T-cell (primary cell): ENCODE data around the gene TMPRSS9. TPM values are rescaled to one million over a fixed set of nuclear protein-coding genes. Genes with fewer than 3 reads are reported as not detected.

Experiments
- ATAC-seq, 4 experiments: fragments of 200-7000 bp in 3 of 4; fragments of 150-1000 bp in 1 of 4; cut with Tn5 transposase; replicated peaks in 1 of 4; 1 replicate in 3 of 4; 2 replicates in 1 of 4; pipeline ENCODE4 v1.10.0; 2021; ENCODE audit warnings: moderate library complexity in 3 of 4, mild to moderate bottlenecking in 2 of 4, moderate number of reproducible peaks in 1 of 4
- CTCF ChIA-PET, 2 donors: fragments of 300-600 bp; sonication (Branson Sonifier 250); formaldehyde crosslinking; loops; one replicate each; lab custom pipeline; 2022; ENCODE audit warnings: antibody characterized with exemption in 2 of 2; lab: Charles Lee
- POLR2A ChIA-PET, 2 donors: fragments of 300-600 bp; sonication (Branson Sonifier 250); formaldehyde crosslinking; loops; one replicate each; lab custom pipeline; 2022; ENCODE audit warnings: antibody characterized with exemption in 2 of 2; lab: Charles Lee
- DNase-seq, 35 experiments: peaks; one replicate each; pipeline versions ENCODE4 v3.0.0 to v3.0.0-alpha.2; 2013 to 2023
- H3K27ac ChIP-seq: one replicate; pipeline ENCODE4 v1.5.1; 2013; ENCODE audit warnings: low read length
- H3K27me3 ChIP-seq, 2 experiments: replicated peaks in 1 of 2; 1 replicate in 1 of 2; 2 replicates in 1 of 2; pipeline versions ENCODE4 v1.6.1 to v1.7.0; 2013; ENCODE audit warnings: low read length in 1 of 2, mixed read lengths in 1 of 2; ENCODE audit not compliant: control insufficient read depth in 2 of 2, insufficient read depth in 2 of 2; ENCODE audit errors: extremely low read depth in 1 of 2
- H3K36me3 ChIP-seq, 2 donors: 1 replicate in 1 of 2; 2 replicates in 1 of 2; pipeline versions ENCODE4 v1.6.1 to v1.7.0; 2013; ENCODE audit warnings: low read length in 1 of 2; ENCODE audit not compliant: control insufficient read depth in 2 of 2, insufficient read depth in 1 of 2; ENCODE audit errors: extremely low read depth in 1 of 2
- H3K4me1 ChIP-seq, 2 experiments: 1 replicate in 1 of 2; 2 replicates in 1 of 2; pipeline versions ENCODE4 v1.6.1 to v1.7.0; 2013; ENCODE audit warnings: low read length in 2 of 2, mixed read lengths in 1 of 2; ENCODE audit not compliant: insufficient read depth in 2 of 2, control insufficient read depth in 1 of 2; ENCODE audit errors: extremely low read depth in 1 of 2
- H3K4me3 ChIP-seq, 2 donors: 1 replicate in 1 of 2; 2 replicates in 1 of 2; pipeline versions ENCODE4 v1.5.1 to v1.7.0; 2013; ENCODE audit warnings: mild to moderate bottlenecking in 2 of 2, low read length in 1 of 2, moderate library complexity in 1 of 2; ENCODE audit not compliant: control insufficient read depth in 1 of 2; ENCODE audit errors: extremely low read depth in 1 of 2
- H3K9me3 ChIP-seq: 2 replicates; pipeline ENCODE4 v1.7.0; 2013
- H3K27ac Mint-ChIP-seq, 2 donors: one replicate each; pipeline ENCODE4 v1.8.0; 2020 to 2021; ENCODE audit warnings: mild to moderate bottlenecking in 2 of 2, mixed read lengths in 2 of 2
- H3K27me3 Mint-ChIP-seq, 2 donors: one replicate each; pipeline ENCODE4 v1.8.0; 2021 to 2022; ENCODE audit warnings: mixed read lengths in 2 of 2
- H3K36me3 Mint-ChIP-seq: one replicate; pipeline ENCODE4 v1.8.0; 2021; ENCODE audit warnings: mixed read lengths
- H3K4me1 Mint-ChIP-seq, 3 donors: one replicate each; pipeline ENCODE4 v1.8.0; 2020 to 2022; ENCODE audit warnings: mixed read lengths in 3 of 3, mild to moderate bottlenecking in 1 of 3
- H3K4me3 Mint-ChIP-seq, 3 donors: one replicate each; pipeline ENCODE4 v1.8.0; 2020 to 2022; ENCODE audit warnings: mild to moderate bottlenecking in 3 of 3, mixed read lengths in 3 of 3, moderate library complexity in 3 of 3
- H3K9me3 Mint-ChIP-seq, 3 donors: one replicate each; pipeline ENCODE4 v1.8.0; 2020 to 2022; ENCODE audit warnings: mixed read lengths in 3 of 3
- WGBS: methylation state at CpG from one replicate; pipeline ENCODE4 v1.1.5; 2013; ENCODE audit warnings: missing lambda C conversion rate; ENCODE audit not compliant: insufficient coverage; 5-methylcytosine and 5-hydroxymethylcytosine counted together
- total RNA-seq, 35 experiments: library from RNA in 6 of 35; stranded (reverse) in 6 of 35; fragments of 120-200 nt in 1 of 35; gene quantifications; one replicate each; pipeline versions ENCODE4 v1.2.1 to v1.2.4 and lab custom pipeline; 2013 to 2026

Gene TMPRSS9
- total RNA-seq, 5 donors from 2014 or later (not counting 1 experiment from before 2014, with no cell fraction given): not detected

GRCh38 chr19:2426611-2427428, 66.8 kb downstream of the TMPRSS9 start:
- ATAC-seq: peak in 3 of 4 experiments; percentile 1 to 8 (median 6)
- WGBS: 3% methylated on average over 64 of the region's 66 CpGs

DNA sequence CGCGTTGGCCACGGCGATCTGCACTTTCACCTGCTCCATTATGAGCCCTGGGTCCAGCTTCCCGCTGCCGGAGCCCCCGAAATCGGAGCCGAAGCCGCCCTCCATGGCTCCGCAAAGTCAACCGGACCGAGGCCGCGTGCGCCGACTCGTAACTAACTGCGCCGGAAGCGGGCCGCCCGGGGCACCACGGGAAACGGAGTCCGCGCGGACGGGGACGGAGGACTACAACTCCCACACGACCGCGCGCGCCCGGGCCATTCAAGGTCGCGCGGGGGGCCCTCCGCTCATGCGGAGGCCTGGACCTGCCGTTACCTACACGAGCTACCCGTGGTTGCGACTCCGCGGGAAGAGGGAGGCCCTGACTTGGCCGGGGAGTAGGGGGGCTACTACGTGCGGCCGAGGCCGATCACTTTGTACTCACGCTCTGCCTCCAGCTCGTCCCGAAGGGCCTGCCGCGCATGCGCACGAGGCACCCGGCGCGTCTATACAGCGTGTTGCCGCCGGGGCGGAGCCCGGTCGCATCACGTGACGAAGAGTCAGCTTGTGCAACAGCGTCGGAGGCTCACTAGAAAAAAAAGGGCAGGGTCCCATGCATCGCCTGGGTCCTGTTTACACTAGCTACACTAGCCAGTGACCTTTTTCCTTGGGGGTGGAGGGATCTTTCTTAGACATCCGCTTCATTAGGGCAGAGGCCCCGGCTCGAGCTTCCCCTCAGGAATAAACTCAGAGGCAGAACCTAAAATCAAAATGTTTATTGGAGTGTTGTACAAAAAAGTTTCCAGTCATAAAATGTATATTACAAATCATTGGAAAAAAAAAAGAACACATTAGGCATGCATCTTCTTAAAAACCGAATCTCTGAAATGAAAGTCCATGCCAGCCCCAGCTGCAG, 67.6 kb downstream of the TMPRSS9 start, which contains the start of gene TIMM13:
TSS of gene TIMM13 (minus strand) at position 158 of the 892 bp plus-strand sequence. CDS start at position 105, 53 bp downstream.
- no peaks in the 10 kb centered on the region for H3K9me3 ChIP-seq
- peaks cover 8 to 30% of the 10 kb centered on the region in 2 experiments for H3K4me1 ChIP-seq
- no peaks in the 10 kb centered on the region for H3K27me3 ChIP-seq
- H3K36me3 ChIP-seq: peaks cover 7 to 22% of the 10 kb centered on the region in 2 donors
- peak; percentile 92 to 95 (median 94) for ATAC-seq
- Mint-ChIP-seq H3K9me3 (no peaks in the 10 kb centered on the region), H3K27me3 (no peaks in the 10 kb centered on the region), H3K4me1 (peaks cover 16 to 18% (median 18%) of the 10 kb centered on the region in 3 donors), H3K36me3 (no peaks in the 10 kb centered on the region), H3K4me3 (peak within 1 kb of the TSS; percentile 89 to 94 (median 89)), H3K27ac (peak within 1 kb of the TSS; percentile 92 to 99)
- H3K27ac ChIP-seq: peak within 1 kb of the TSS; percentile 96
- POLR2A ChIA-PET: interaction anchor here (0.6 to 2.0 kb wide), 4 partner anchors 48 to 342 kb away, joined by 3 to 5 read pairs (median 4); partner anchors contain the start of gene GADD45B (in 1 of the 2)
- under 1% methylated on average over 61 of the region's 77 CpGs for WGBS
- peak; percentile 92 to 98 (median 96) for DNase-seq
- H3K4me3 ChIP-seq: peak within 1 kb of the TSS; percentile 65 to 97
- CTCF ChIA-PET: interaction anchor here in 1 of 2 donors (0.6 to 1.6 kb wide), 8 partner anchors 29 to 275 kb away, joined by 3 to 4 read pairs (median 3); partner anchors contain the start of genes GADD45B, LMNB2 and PLEKHJ1

More at GRCh38 chr19:2426611-2427428, 66.8 kb downstream of the TMPRSS9 start:
- Mint-ChIP-seq H3K27ac (peak overlapping the region; percentile 92 to 99), H3K36me3 (no peaks in the 10 kb centered on the region), H3K4me1 (peaks cover 16 to 18% (median 18%) of the 10 kb centered on the region in 3 donors), H3K4me3 (peak overlapping the region; percentile 89 to 94 (median 89)), H3K27me3 (no peaks in the 10 kb centered on the region), H3K9me3 (no peaks in the 10 kb centered on the region)
- H3K27ac ChIP-seq: peak overlapping the region; percentile 96
- H3K9me3 ChIP-seq: no peaks in the 10 kb centered on the region
- peak in 13 of 35 experiments; percentile 5 to 48 (median 20) for DNase-seq
- peaks cover 8 to 30% of the 10 kb centered on the region in 2 experiments for H3K4me1 ChIP-seq
- H3K36me3 ChIP-seq: peaks cover 7 to 17% of the 10 kb centered on the region in 2 donors
- H3K27me3 ChIP-seq: no peaks in the 10 kb centered on the region
- peak overlapping the region; percentile 65 to 97 for H3K4me3 ChIP-seq
- ChIA-PET CTCF (interaction anchor here (0.5 to 1.6 kb wide), 4 partner anchors 30 to 49 kb away, joined by 3 to 4 read pairs (median 3); partner anchors contain the start of genes GADD45B (in 1 of the 2) and LMNB2 (in 1 of the 2)), POLR2A (interaction anchor here in 1 of 2 donors (0.7 to 2.0 kb wide), 2 partner anchors 49 to 51 kb away, joined by 3 to 5 read pairs; partner anchors contain the start of gene GADD45B)

- H3K4me3 Mint-ChIP-seq: peak overlapping the region in 2 of 3 donors; percentile 89 to 94
- Histone ChIP-seq H3K4me3 (peak overlapping the region in 1 of 2 donors; percentile 97), H3K36me3 (peaks cover 7 to 22% of the 10 kb centered on the region in 2 donors), H3K27ac (peak overlapping the region; percentile 96), H3K27me3 (no peaks in the 10 kb centered on the region), H3K9me3 (no peaks in the 10 kb centered on the region), H3K4me1 (peaks cover 8 to 30% of the 10 kb centered on the region in 2 experiments)
- CTCF ChIA-PET: interaction anchor here in 1 of 2 donors (0.6 to 1.6 kb wide), 5 partner anchors 28 to 276 kb away, joined by 3 to 4 read pairs (median 3); partner anchors contain the start of genes LMNB2 and PLEKHJ1
- no peaks in the 10 kb centered on the region for H3K27me3 Mint-ChIP-seq
- POLR2A ChIA-PET: interaction anchor here in 1 of 2 donors (0.6 to 2.0 kb wide), 2 partner anchors 48 to 343 kb away, joined by 5 read pairs; partner anchors contain the start of gene GADD45B
- H3K4me1 Mint-ChIP-seq: peaks cover 16 to 18% (median 18%) of the 10 kb centered on the region in 3 donors
- no peak for ATAC-seq
- no peaks in the 10 kb centered on the region for H3K9me3 Mint-ChIP-seq
- DNase-seq: no peak
- H3K36me3 Mint-ChIP-seq: no peaks in the 10 kb centered on the region
- 78% methylated on average over 24 of the region's 25 CpGs for WGBS
- peak overlapping the region in 1 of 2 donors; percentile 99 for H3K27ac Mint-ChIP-seq
Observed at GRCh38 chr19:2428321-2428690, 68.2 kb downstream of the TMPRSS9 start.

- WGBS: 93% methylated on average over 28 of the region's 37 CpGs
- ATAC-seq: no peak
- DNase-seq: no peak
- Histone ChIP-seq H3K9me3 (no peaks in the 10 kb centered on the region), H3K27ac (no peak overlapping the region), H3K4me3 (no peak overlapping the region), H3K4me1 (peaks cover 8 to 30% of the 10 kb centered on the region in 2 experiments), H3K36me3 (peaks cover 7 to 23% of the 10 kb centered on the region in 2 donors), H3K27me3 (no peaks in the 10 kb centered on the region)
- Mint-ChIP-seq H3K27ac (no peak overlapping the region), H3K4me1 (peaks cover 16 to 18% (median 18%) of the 10 kb centered on the region in 3 donors), H3K9me3 (no peaks in the 10 kb centered on the region), H3K4me3 (no peak overlapping the region), H3K36me3 (no peaks in the 10 kb centered on the region), H3K27me3 (no peaks in the 10 kb centered on the region)
- CTCF ChIA-PET: interaction anchor here in 1 of 2 donors (0.6 to 1.2 kb wide), 2 partner anchors 179 to 277 kb away, joined by 3 to 7 read pairs; no protein-coding TSS in a partner anchor
- POLR2A ChIA-PET: interaction anchor here in 1 of 2 donors (0.9 kb wide), 1 partner anchor 171 kb away, joined by 4 read pairs; no protein-coding TSS in a partner anchor
Observed at GRCh38 chr19:2428756-2429711, 69.0 kb downstream of the TMPRSS9 start.
